Activated naive CD4-positive, alpha-beta T cell treated with anti-CD3 and anti-CD28 coated beads, Interleukin-2, amount 10 ng/mL, durations not matched to agents 7 days and 5 days (primary cell): Measurements from ENCODE around the gene PTGIR.
A peak's percentile ranks its signal among the peaks of the same experiment; 100 is the strongest.

Experiments
- CTCF ChIA-PET: fragments of 350-600 bp; sonication (Branson Sonifier 250); formaldehyde crosslinking; loops from one replicate; lab custom pipeline; 2021; ENCODE audit warnings: antibody characterized with exemption; lab: Charles Lee
- DNase-seq: peaks from one replicate; pipeline ENCODE4 v3.0.0-alpha.2; 2020
- H3K27ac Mint-ChIP-seq: one replicate; pipeline ENCODE4 v1.8.0; 2021; ENCODE audit warnings: mild to moderate bottlenecking, moderate library complexity, mixed read lengths
- H3K27me3 Mint-ChIP-seq: one replicate; pipeline ENCODE4 v1.8.0; 2021; ENCODE audit warnings: mild to moderate bottlenecking, mixed read lengths
- H3K36me3 Mint-ChIP-seq: one replicate; pipeline ENCODE4 v1.8.0; 2021; ENCODE audit warnings: mixed read lengths
- H3K4me1 Mint-ChIP-seq: one replicate; pipeline ENCODE4 v1.8.0; 2021; ENCODE audit warnings: mixed read lengths
- H3K4me3 Mint-ChIP-seq: one replicate; pipeline ENCODE4 v1.8.0; 2021; ENCODE audit warnings: mild to moderate bottlenecking, moderate library complexity, mixed read lengths
- H3K9me3 Mint-ChIP-seq: one replicate; pipeline ENCODE4 v1.8.0; 2021; ENCODE audit warnings: mixed read lengths

The PTGIR gene

GRCh38 chr19:46606681-46607447 is 18.0 kb downstream of the PTGIR start:
- DNase-seq, result no peak
- Mint-ChIP-seq H3K4me1 (peaks cover 81% of the 10 kb centered on the region), H3K27me3 (no peaks in the 10 kb centered on the region), H3K4me3 (no peak overlapping the region), H3K9me3 (no peaks in the 10 kb centered on the region), H3K27ac (peak overlapping the region; percentile 45), H3K36me3 (peaks cover 71% of the 10 kb centered on the region)
- CTCF ChIA-PET, result interaction anchor here (0.6 to 2.0 kb wide), 4 partner anchors 10 to 78 kb away, joined by 3 to 7 read pairs (median 5); no protein-coding TSS in a partner anchor

GRCh38 chr19:46606019-46606418 is 18.9 kb downstream of the PTGIR start:
- no peak for DNase-seq
- peak overlapping the region; percentile 2 for H3K27ac Mint-ChIP-seq

GRCh38 chr19:46605356-46605821 is 19.5 kb downstream of the PTGIR start:
- peak; percentile 17 for DNase-seq
- H3K36me3 Mint-ChIP-seq, result peaks cover 64% of the 10 kb centered on the region
- peaks cover 69% of the 10 kb centered on the region for H3K4me1 Mint-ChIP-seq
- peaks cover 7% of the 10 kb centered on the region for H3K27me3 Mint-ChIP-seq
- CTCF ChIA-PET, result interaction anchor here (1.8 to 2.0 kb wide), 3 partner anchors 9 to 57 kb away, joined by 4 to 7 read pairs (median 6); no protein-coding TSS in a partner anchor
- H3K27ac Mint-ChIP-seq, result no peak overlapping the region
- no peaks in the 10 kb centered on the region for H3K9me3 Mint-ChIP-seq
- H3K4me3 Mint-ChIP-seq, result no peak overlapping the region

More at GRCh38 chr19:46606019-46606418, 18.9 kb downstream of the PTGIR start:
- H3K4me3 Mint-ChIP-seq, result no peak overlapping the region
- peaks cover 69% of the 10 kb centered on the region for H3K36me3 Mint-ChIP-seq
- CTCF ChIA-PET, result interaction anchor here (1.5 to 2.0 kb wide), 4 partner anchors 8 to 56 kb away, joined by 4 to 7 read pairs (median 5); no protein-coding TSS in a partner anchor
- peaks cover under 1% of the 10 kb centered on the region for H3K27me3 Mint-ChIP-seq
- no peaks in the 10 kb centered on the region for H3K9me3 Mint-ChIP-seq
- peaks cover 72% of the 10 kb centered on the region for H3K4me1 Mint-ChIP-seq

GRCh38 chr19:46604781-46605355 is 20.0 kb downstream of the PTGIR start:
- no peak overlapping the region for H3K27ac Mint-ChIP-seq
- DNase-seq, result no peak
- peaks cover under 1% of the 10 kb centered on the region for H3K9me3 Mint-ChIP-seq
- no peak overlapping the region for H3K4me3 Mint-ChIP-seq
- CTCF ChIA-PET, result interaction anchor here (1.8 kb wide), 1 partner anchor 9 kb away, joined by 4 read pairs; no protein-coding TSS in a partner anchor
- peaks cover 12% of the 10 kb centered on the region for H3K27me3 Mint-ChIP-seq
- peaks cover 69% of the 10 kb centered on the region for H3K4me1 Mint-ChIP-seq
- peaks cover 62% of the 10 kb centered on the region for H3K36me3 Mint-ChIP-seq

GRCh38 chr19:46603752-46604231 is 21.1 kb downstream of the PTGIR start:
- CTCF ChIA-PET, result interaction anchor here (0.7 to 3.9 kb wide), 2 partner anchors 9 to 150 kb away, joined by 3 to 33 read pairs; no protein-coding TSS in a partner anchor
- Mint-ChIP-seq H3K4me1 (peaks cover 63% of the 10 kb centered on the region), H3K9me3 (peaks cover 7% of the 10 kb centered on the region), H3K4me3 (peak overlapping the region; percentile 100), H3K36me3 (peaks cover 55% of the 10 kb centered on the region), H3K27ac (peak overlapping the region; percentile 100), H3K27me3 (peaks cover 19% of the 10 kb centered on the region)
- peak; percentile 16 for DNase-seq

- H3K9me3 Mint-ChIP-seq, result peaks cover 13% of the 10 kb centered on the region
- peak overlapping the region; percentile 100 for H3K27ac Mint-ChIP-seq
- DNase-seq, result no peak
- peaks cover 62% of the 10 kb centered on the region for H3K4me1 Mint-ChIP-seq
- CTCF ChIA-PET, result interaction anchor here (0.7 to 3.9 kb wide), 3 partner anchors 10 to 151 kb away, joined by 3 to 33 read pairs (median 4); no protein-coding TSS in a partner anchor
- H3K27me3 Mint-ChIP-seq, result peaks cover 23% of the 10 kb centered on the region
- H3K4me3 Mint-ChIP-seq, result peak overlapping the region; percentile 100
- H3K36me3 Mint-ChIP-seq, result peaks cover 57% of the 10 kb centered on the region
Observed at GRCh38 chr19:46603195-46603637, 21.7 kb downstream of the PTGIR start.

- H3K9me3 Mint-ChIP-seq, result peaks cover 18% of the 10 kb centered on the region
- peak overlapping the region; percentile 100 for H3K27ac Mint-ChIP-seq
- peaks cover 28% of the 10 kb centered on the region for H3K27me3 Mint-ChIP-seq
- H3K36me3 Mint-ChIP-seq, result peaks cover 53% of the 10 kb centered on the region
- peak overlapping the region; percentile 100 for H3K4me3 Mint-ChIP-seq
- peaks cover 55% of the 10 kb centered on the region for H3K4me1 Mint-ChIP-seq
- peak; percentile 51 for DNase-seq
- CTCF ChIA-PET, result interaction anchor here (0.9 to 3.9 kb wide), 2 partner anchors 10 to 80 kb away, joined by 4 to 33 read pairs; no protein-coding TSS in a partner anchor
Observed at GRCh38 chr19:46602392-46603194, 22.3 kb downstream of the PTGIR start.

GRCh38 chr19:46601318-46602224 is 23.3 kb downstream of the PTGIR start, which contains the start of gene CALM3:
TSS of gene CALM3 (plus strand) at chr19:46601330. CDS start at chr19:46601435, 105 bp downstream.
- Mint-ChIP-seq H3K27ac (peak within 1 kb of the TSS; percentile 100), H3K36me3 (peaks cover 44% of the 10 kb centered on the region), H3K9me3 (peaks cover 19% of the 10 kb centered on the region), H3K4me3 (peak within 1 kb of the TSS; percentile 100), H3K27me3 (peaks cover 28% of the 10 kb centered on the region), H3K4me1 (peaks cover 54% of the 10 kb centered on the region)
- peak; percentile 36 for DNase-seq
- CTCF ChIA-PET, result interaction anchor here (1.1 to 3.9 kb wide), 5 partner anchors 11 to 85 kb away, joined by 3 to 33 read pairs (median 5); partner anchors contain the start of gene DACT3

- Mint-ChIP-seq H3K27ac (peak overlapping the region; percentile 100), H3K4me1 (peaks cover 47% of the 10 kb centered on the region), H3K36me3 (peaks cover 36% of the 10 kb centered on the region), H3K4me3 (peak overlapping the region; percentile 100), H3K27me3 (peaks cover 34% of the 10 kb centered on the region), H3K9me3 (peaks cover 19% of the 10 kb centered on the region)
- DNase-seq, result peak; percentile 97
- CTCF ChIA-PET, result interaction anchor here (0.5 to 3.9 kb wide), 7 partner anchors 12 to 338 kb away, joined by 3 to 33 read pairs (median 5); partner anchors contain the start of gene DACT3
Observed at GRCh38 chr19:46600384-46601317, 24.2 kb downstream of the PTGIR start.

GRCh38 chr19:46599716-46600373 is 25.0 kb downstream of the PTGIR start:
- CTCF ChIA-PET, result interaction anchor here (1.2 to 3.9 kb wide), 4 partner anchors 13 to 62 kb away, joined by 3 to 33 read pairs (median 6); partner anchors contain the start of gene DACT3
- DNase-seq, result no peak
- H3K27ac Mint-ChIP-seq, result peak overlapping the region; percentile 100
- peaks cover 35% of the 10 kb centered on the region for H3K36me3 Mint-ChIP-seq
- peaks cover 36% of the 10 kb centered on the region for H3K27me3 Mint-ChIP-seq
- H3K9me3 Mint-ChIP-seq, result peaks cover 19% of the 10 kb centered on the region
- H3K4me1 Mint-ChIP-seq, result peaks cover 43% of the 10 kb centered on the region
- H3K4me3 Mint-ChIP-seq, result peak overlapping the region; percentile 100

- H3K27me3 Mint-ChIP-seq, result peaks cover 38% of the 10 kb centered on the region
- no peak overlapping the region for H3K27ac Mint-ChIP-seq
- peaks cover 29% of the 10 kb centered on the region for H3K36me3 Mint-ChIP-seq
- CTCF ChIA-PET, result interaction anchor here (0.9 kb wide), 1 partner anchor 16 kb away, joined by 4 read pairs; no protein-coding TSS in a partner anchor
- peaks cover 29% of the 10 kb centered on the region for H3K4me1 Mint-ChIP-seq
- peaks cover 19% of the 10 kb centered on the region for H3K9me3 Mint-ChIP-seq
- no peak for DNase-seq
- H3K4me3 Mint-ChIP-seq, result no peak overlapping the region
Observed at GRCh38 chr19:46598372-46598917, 26.4 kb downstream of the PTGIR start.
